ENCODE data around the gene TPRN. TPM values are rescaled to one million over a fixed set of nuclear protein-coding genes. Genes with fewer than 3 reads are reported as not detected.

TPRN gene
- total and polyA plus RNA-seq, 2 of the 4 experiments (the other 2 are of a cell fraction): 1.8 to 5.3 TPM

DNA sequence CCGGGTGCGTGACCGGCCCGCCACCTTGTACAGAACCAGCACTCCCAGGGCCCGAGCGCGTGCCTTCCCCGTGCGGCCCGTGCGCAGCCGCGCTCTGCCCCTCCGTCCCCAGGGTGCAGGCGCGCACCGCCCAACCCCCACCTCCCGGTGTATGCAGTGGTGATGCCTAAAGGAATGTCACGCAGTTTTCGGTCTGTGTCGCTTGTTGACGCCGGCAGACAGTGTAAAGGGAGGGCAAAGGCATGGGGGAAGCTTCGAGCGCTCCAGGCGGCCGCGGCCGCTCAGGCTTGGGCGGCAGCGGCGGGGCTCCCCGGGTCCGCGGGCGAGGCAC is 32.0 kb downstream of the TPRN start:
- H3K14ac ChIP-seq (replicated peaks; ENCODE audit: low read depth, low read length): no peak overlapping the region
- no TSS peak for BruUV-seq (replicated peaks)
- H3K4me3 ChIP-seq (ENCODE audit: insufficient read depth, low read depth, low read length): 0 out of 2 replicates have a peak overlapping the region, but pooled peaks have one; percentile 7
- no peaks in the 10 kb centered on the region for H3K36me3 ChIP-seq (ENCODE audit: control insufficient read depth, insufficient read depth, low read length)
- in situ Hi-C loops (cut with MboI; ENCODE audit: low sequenced_read_pairs): no loop called here
- H4K8ac ChIP-seq (ENCODE audit: low read depth in 2 of 2, low read length in 2 of 2): no peak overlapping the region
- no peak overlapping the region for H3K56ac ChIP-seq (ENCODE audit: extremely low read depth, insufficient read depth, low read length)
- POLR2A ChIA-PET (ENCODE audit: unreplicated experiment): no interaction called here
- dilution Hi-C loops (cut with HindIII; ENCODE audit: low sequenced_read_pairs, unreplicated experiment): no loop called here
- no peak overlapping the region for H3K18ac ChIP-seq (ENCODE audit: low read depth, low read length)
- H3K4me2 ChIP-seq (ENCODE audit: low read depth, low read length): no peak overlapping the region; the same call in 1 of the 2 replicates
- no peak overlapping the region for H2BK20ac ChIP-seq (ENCODE audit: low read depth, low read length)
- peaks cover 4% of the 10 kb centered on the region; the same call in 1 of the 2 replicates for H3K4me1 ChIP-seq (ENCODE audit: control insufficient read depth, insufficient read depth, low read length)
- no peak overlapping the region for H2BK15ac ChIP-seq (ENCODE audit: low read depth, low read length)
- H4K91ac ChIP-seq (ENCODE audit: insufficient read depth, low read depth, low read length): no peak overlapping the region
- no peak overlapping the region for H2BK120ac ChIP-seq (ENCODE audit: low read depth, low read length)
- intact Hi-C loops (cut with micrococcal nuclease): no loop called here
- H3K9me3 ChIP-seq (ENCODE audit: control insufficient read depth, insufficient read depth, low read length): no peaks in the 10 kb centered on the region
- H3K27ac ChIP-seq (ENCODE audit: insufficient read depth, low read length): no peak overlapping the region
- H2AK9ac ChIP-seq (replicated peaks; ENCODE audit: low read depth, low read length, poor library complexity): no peak overlapping the region
- no peak overlapping the region for H2AK5ac ChIP-seq (ENCODE audit: low read depth, low read length)
- no peak overlapping the region for H3K9ac ChIP-seq (ENCODE audit: low read depth, low read length)
- no peak overlapping the region for H2BK5ac ChIP-seq (ENCODE audit: low read depth, low read length, poor library complexity, severe bottlenecking)
- no peak for TF ChIP-seq RFX5 (IDR thresholded peaks at IDR 0.05; ENCODE audit: low read depth, low read length)
- no peak for TF ChIP-seq MXI1 (IDR thresholded peaks at IDR 0.05; ENCODE audit: borderline replicate concordance, low read depth, low read length)
- no peak for TF ChIP-seq SMC3 (IDR thresholded peaks at IDR 0.05; ENCODE audit: low read depth, low read length)
- TF ChIP-seq FOS (IDR thresholded peaks at IDR 0.05; ENCODE audit: low read depth, low read length): no peak
- TF ChIP-seq RAD21 (IDR thresholded peaks at IDR 0.05; ENCODE audit: low read length): no peak
- TF ChIP-seq CEBPB (IDR thresholded peaks at IDR 0.05; ENCODE audit: low read depth, low read length): no peak
- TF ChIP-seq POLR2A (IDR thresholded peaks at IDR 0.05; ENCODE audit: low read depth, low read length): no peak
- TF ChIP-seq MAZ (IDR thresholded peaks at IDR 0.05; ENCODE audit: borderline replicate concordance, low read depth, low read length): no peak
- TF ChIP-seq BHLHE40 (IDR thresholded peaks at IDR 0.05; ENCODE audit: low read depth, low read length): no peak
- TF ChIP-seq, protein P1, sequence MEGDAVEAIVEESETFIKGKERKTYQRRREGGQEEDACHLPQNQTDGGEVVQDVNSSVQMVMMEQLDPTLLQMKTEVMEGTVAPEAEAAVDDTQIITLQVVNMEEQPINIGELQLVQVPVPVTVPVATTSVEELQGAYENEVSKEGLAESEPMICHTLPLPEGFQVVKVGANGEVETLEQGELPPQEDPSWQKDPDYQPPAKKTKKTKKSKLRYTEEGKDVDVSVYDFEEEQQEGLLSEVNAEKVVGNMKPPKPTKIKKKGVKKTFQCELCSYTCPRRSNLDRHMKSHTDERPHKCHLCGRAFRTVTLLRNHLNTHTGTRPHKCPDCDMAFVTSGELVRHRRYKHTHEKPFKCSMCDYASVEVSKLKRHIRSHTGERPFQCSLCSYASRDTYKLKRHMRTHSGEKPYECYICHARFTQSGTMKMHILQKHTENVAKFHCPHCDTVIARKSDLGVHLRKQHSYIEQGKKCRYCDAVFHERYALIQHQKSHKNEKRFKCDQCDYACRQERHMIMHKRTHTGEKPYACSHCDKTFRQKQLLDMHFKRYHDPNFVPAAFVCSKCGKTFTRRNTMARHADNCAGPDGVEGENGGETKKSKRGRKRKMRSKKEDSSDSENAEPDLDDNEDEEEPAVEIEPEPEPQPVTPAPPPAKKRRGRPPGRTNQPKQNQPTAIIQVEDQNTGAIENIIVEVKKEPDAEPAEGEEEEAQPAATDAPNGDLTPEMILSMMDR (conservative IDR thresholded peaks at IDR 0.05; ENCODE audit: low read depth, low read length): no peak
- no peak for TF ChIP-seq NFE2L2 (IDR thresholded peaks at IDR 0.05; ENCODE audit: low read depth, low read length)
- no peak for TF ChIP-seq RCOR1 (IDR thresholded peaks at IDR 0.05; ENCODE audit: insufficient replicate concordance, low read length)
- TF ChIP-seq, protein P2, sequence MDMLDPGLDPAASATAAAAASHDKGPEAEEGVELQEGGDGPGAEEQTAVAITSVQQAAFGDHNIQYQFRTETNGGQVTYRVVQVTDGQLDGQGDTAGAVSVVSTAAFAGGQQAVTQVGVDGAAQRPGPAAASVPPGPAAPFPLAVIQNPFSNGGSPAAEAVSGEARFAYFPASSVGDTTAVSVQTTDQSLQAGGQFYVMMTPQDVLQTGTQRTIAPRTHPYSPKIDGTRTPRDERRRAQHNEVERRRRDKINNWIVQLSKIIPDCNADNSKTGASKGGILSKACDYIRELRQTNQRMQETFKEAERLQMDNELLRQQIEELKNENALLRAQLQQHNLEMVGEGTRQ (IDR thresholded peaks at IDR 0.05; ENCODE audit: low read depth, low read length): no peak
- TF ChIP-seq MAFK (IDR thresholded peaks at IDR 0.05; ENCODE audit: low read depth, low read length): no peak
- DNase-seq: no peak
- H4K5ac ChIP-seq (ENCODE audit: low read depth, low read length): no peak overlapping the region
- CTCF ChIA-PET: no interaction called here
- no peaks in the 10 kb centered on the region for H3K9me1 ChIP-seq (ENCODE audit: insufficient read depth, low read length)
- peaks cover 82% of the 10 kb centered on the region for H3K27me3 ChIP-seq (ENCODE audit: control insufficient read depth, insufficient read depth, low read length)
- WGBS, 2 experiments (ENCODE audit: extremely low coverage in 2 of 2, insufficient read length in 1 of 2): 0% methylated on average over 9 of the region's 36 CpGs; no CpG with 5 or more reads in 1 of the 2 experiments
- H2AFZ ChIP-seq (replicated peaks; ENCODE audit: low read length, poor library complexity): peak overlapping the region; percentile 51
- H3K4ac ChIP-seq (ENCODE audit: low read depth, low read length): no peak overlapping the region
- no peaks in the 10 kb centered on the region for H4K20me1 ChIP-seq (ENCODE audit: insufficient read depth, low read length)
- peak; percentile 18 for ATAC-seq (ENCODE audit: low read depth)
- H3K23ac ChIP-seq (ENCODE audit: low read depth, low read length): no peak overlapping the region
- no peaks in the 10 kb centered on the region for H3K79me1 ChIP-seq (ENCODE audit: low read depth in 1 of 2, low read length in 2 of 2)
